Left renal pelvis (tissue), 4 donors: ENCODE data around the gene TBC1D1. TPM values are rescaled to one million over a fixed set of nuclear protein-coding genes. Genes with fewer than 3 reads are reported as not detected.

Source experiments
- DNase-seq, 4 donors: peaks; one replicate each; pipeline ENCODE4 v3.0.0-alpha.2; 2013; ENCODE audit warnings: low read depth in 4 of 4, low spot score in 3 of 4
- polyA plus RNA-seq, 4 donors: library from polyadenylated mRNA; unstranded; fragments of 120-200 nt; gene quantifications; one replicate each; pipeline ENCODE4 v1.2.1, GENCODE V29; 2013; ENCODE audit not compliant: insufficient read length in 4 of 4

TBC1D1 gene
- polyA plus RNA-seq, 4 donors: 48.5 to 194 (median 183) TPM

DNA sequence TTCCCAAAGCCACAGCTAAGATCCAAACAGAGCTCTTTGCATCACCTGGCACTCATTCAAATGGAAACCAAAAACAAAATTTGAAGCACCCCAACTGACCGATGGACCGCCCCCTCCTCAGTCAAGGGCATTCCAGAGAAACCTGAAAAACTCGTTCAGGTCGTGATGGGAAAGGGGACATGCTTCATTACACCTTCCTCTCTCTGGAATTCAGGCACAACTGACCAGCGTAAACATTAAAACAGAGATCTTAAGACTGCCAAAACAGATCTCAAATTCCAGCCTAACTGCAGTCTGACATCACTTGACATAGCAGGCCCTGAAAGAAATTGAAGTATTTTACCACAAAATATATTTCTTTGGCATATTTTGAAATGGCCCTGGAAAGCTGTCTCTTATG is 97.8 kb downstream of the TBC1D1 start:
- no peak for DNase-seq

DNA sequence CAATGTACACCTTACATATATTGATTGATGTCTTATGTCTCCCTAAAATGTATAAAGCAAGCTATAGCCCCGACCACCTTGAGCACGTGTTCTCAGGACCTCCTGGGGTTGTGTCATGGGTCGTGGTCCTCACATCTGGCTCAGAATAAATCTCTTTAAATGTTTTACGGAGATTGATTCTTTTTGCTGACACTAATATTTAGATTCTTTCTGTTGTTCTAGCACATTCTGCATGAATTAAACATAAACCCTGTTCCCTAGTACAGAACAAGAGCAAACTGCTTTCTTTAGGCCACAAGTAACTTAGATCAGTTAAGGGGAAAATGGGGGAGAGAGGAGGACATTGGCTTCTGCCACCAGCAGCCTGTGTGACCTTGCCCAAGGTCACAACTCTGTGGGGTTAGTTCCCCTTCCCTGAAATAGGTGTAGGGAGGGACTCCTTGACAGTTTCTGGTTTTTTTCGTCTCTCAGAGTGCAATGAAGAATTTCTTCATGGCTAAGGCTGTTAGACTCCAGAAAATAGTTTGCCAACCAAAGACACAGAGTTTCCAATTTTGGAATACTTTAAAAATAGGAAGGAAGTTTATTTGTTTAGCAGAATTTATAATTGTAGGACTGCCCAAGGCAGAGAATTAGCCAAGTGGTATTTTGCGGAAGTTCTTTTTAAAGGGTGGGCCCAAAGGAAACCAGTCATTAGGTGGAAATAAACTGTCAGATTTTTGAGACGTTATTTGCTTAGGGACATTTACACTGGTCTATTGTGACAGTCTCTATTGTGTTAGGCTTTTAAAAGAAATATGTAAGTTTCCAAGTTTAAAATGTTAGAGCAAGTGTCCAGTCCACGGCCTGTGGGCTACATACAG is 98.7 kb downstream of the TBC1D1 start:
- DNase-seq: no peak

DNA sequence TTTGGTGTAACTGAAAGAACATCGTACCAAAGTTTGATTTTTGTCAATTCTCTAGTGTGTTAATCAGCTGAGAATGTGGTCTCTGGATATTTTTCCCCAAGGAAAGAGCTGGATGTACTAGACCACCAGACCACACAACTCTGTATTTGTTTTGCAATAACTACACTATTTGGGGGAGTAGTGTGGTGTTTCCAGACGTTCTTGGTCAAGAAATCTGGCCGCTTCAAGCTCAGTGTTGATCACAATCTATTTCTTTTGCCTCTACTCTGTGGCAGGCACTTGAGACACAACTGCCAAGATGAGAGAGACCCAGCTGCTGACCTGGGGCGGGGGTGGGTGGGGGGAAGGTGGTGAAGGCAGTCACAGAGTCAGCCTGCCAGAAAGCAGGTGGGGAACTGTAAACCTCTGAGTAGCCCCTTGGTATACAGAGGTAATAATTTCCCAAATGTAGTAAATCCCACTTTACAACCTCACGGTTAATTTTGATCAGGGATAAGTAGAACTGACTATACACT is 99.9 kb downstream of the TBC1D1 start:
- DNase-seq: no peak

DNA sequence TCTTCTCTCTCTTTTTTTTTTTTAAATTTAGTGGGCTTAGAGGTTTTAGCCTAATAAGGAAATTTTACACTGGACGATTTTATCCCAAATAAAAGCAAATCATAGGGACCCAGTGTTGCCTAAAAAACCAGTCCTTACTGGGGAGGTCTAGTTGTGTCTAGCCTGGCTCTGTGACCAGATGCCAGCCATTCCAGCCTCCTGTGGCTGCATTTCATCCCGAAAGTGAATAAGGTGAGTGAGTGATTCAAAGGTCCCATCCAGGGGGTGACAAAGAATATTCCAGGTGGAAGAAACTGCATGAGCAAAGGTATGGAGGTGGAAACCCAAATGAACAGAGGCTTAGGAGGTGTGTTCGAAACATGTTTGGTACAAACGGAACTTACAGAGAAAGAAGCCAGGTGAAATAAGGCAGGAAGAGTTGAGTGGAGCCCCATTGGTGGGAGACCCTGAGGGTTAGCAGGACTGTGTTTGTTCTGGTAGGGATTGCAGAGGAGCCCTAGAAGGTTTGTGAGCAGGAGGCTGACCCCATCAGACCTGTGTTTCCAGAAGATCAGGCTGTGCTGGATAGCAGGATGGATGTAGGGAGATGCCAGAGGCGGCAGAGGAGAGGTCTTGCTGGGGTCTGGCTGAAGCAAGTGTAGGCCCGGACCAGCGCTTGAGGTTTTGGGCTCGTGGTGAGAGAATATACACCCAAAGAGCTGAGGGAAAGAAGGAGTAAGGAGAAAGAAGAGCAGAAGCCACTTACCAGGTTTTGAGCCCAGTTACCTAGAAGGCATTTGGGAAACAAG is 100.9 kb downstream of the TBC1D1 start:
- no peak for DNase-seq

DNA sequence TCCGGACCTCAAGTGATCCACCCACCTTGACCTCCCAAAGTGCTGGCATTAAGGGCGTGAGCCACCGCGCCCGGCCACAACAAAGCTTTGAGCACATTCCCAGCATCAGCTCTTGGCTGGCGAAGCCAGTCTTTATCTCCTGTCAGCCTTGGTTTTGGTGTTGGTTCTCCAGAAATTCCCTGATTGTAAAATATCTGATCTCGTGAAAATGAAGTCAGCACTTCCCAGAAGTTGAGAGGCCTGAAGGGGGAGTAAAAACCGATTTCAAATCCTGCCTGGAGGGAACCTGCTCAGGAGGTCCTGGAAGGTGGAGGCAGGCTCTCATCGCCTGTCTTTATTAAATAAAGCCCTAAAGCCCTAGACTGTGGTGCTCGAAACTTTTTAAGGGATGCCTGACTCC is 102.9 kb downstream of the TBC1D1 start:
- DNase-seq: no peak

DNA sequence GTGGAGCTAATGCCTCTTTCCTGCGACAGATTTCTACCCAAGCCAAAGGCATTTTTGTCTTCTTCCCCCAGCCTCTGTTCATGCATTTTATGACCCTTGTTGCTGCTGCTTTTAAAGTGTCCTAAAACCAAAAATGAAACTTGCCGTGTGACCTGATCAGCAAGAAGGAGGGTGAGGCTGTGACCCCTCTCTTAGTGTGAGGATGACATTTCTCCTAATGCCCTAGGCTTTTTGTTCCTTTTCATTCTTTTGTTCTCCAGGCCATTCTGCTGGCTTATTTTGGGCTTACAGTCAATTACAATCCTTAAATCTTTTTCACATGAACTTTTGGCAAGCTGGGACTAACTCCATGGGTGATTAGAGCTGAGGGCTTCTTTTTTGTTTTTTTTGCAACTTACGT is 103.7 kb downstream of the TBC1D1 start:
- DNase-seq: no peak

DNA sequence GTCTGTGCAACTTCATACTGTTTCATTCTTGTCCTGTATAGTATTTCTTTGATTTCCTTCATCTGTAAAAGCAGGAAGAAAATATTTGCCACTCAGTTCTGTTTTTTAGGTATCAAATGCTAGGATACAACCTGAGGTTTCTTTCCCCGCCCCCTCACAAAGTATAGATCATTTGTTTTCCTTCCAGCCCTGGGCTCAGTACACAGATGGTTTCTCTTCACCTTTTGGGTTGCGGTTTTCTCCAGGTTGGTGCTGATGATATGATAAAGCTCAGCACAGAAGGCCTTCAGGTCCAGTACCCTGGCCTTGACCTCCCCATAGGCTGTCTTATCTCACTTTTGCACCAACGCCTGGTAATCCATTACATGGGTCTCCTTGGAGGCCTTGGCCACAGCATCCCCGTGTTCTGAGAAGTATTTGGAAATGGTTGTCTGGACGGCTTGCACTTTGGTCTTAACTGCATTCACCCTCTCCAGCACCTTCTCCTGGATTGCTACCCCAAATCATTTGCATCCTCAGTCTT is 104.5 kb downstream of the TBC1D1 start:
- DNase-seq: no peak

DNA sequence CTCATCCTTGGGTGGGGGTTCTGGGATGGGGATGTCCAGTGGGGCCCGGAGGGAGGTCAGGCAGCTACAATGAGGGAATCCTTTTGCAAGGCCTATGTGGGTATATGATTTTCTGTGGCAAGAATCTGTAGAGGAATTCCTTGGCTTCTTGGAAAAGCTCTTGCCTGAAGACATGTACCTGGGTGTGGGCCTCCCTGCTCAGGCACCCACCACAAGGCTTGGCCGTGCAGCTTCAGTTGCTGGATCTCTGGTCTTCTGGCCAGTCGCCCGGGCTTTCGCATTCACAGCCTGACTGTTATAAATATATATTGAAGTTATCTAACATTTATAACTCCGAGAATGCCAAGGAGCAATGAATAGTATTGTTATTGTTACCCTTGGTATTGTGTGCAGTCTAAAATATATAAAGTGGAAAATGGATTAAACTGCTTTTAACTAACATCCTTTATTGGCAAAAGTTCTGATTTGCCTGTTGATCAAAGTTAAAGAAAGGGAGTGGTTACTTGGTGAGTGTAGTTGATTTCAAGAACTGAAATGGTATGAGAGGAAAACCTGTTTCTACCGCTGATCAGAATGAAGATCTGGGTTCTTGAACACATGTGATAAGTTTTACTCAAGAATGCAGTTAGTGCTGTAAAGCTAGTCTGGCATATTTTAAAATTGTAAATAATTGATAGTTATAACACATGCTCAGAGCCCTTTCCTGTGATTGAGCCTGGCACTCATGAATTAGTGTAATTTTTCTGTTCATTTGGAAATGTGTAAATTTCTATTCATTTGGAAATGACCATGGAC is 105.3 kb downstream of the TBC1D1 start:
- DNase-seq: no peak

DNA sequence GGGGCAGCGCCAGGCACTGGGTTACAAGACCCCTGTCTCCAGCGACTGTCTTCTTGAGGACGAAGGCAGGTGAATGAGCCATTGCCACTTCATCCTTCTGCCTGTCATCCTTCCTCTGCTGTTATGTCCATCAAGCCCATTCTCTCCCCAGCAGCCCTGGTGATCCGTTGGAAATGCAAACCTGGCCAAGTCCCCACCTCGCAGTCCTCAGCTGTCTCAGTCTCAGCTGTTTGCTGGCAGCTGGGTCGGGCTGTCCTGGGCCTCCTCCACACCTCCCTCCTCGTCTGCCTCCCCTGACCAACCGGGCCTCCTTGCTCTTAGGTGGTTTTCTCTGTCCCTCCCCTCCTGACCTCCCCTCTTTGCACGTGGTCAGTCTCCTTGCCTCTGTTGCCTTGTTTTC is 107.3 kb downstream of the TBC1D1 start:
- no peak for DNase-seq

DNA sequence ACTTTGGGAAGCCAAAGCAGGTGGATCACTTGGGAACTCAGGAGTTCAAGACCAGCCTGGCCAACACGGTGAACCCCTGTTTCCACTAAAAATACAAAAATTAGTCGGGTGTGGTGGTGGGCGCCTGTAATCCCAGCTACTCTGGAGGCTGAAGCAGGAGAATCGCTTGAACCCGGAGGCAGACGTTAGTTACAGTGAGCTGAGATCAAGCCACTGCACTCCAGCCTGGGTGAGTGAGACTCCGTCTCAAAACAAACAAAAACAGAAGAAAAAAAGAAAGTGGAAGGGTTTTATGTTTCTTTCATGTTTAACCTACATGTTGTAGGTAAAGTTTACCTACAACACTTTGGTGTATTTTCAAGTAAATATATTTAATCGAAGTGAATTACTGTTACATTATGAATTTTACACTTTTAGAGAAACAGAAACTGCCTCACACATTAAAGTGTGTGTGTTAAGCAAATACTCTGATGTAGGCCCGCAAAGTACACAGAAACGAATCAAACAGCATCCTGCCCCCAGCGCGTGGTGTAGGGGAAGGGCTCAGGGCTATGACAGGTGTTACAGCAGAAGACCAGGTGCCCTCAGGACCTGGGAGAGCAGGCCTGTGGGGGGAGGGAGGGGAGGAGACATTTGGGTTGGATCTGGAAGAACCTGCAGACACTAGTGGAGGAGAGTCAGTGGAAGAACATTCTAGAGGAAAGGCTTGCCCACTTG is 108.3 kb downstream of the TBC1D1 start:
- no peak for DNase-seq

DNA sequence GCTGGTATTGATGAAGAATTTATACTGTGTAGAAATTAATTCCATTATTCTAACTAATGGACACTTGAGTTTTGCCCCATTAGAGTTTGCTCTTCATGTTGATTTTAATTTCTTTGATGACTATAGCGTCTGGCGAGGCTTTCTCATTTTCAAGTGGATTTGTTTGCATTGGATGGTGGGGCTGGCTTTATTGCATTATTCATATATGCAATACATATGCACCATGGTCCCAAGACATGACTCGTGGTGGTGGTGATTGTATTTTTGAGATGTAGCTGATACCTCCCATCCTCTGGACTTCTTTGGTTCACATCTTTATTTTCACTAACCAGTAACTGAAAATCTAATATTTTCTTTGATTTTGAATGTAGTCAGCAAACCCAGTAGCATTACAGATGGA is 109.1 kb downstream of the TBC1D1 start:
- no peak for DNase-seq

DNA sequence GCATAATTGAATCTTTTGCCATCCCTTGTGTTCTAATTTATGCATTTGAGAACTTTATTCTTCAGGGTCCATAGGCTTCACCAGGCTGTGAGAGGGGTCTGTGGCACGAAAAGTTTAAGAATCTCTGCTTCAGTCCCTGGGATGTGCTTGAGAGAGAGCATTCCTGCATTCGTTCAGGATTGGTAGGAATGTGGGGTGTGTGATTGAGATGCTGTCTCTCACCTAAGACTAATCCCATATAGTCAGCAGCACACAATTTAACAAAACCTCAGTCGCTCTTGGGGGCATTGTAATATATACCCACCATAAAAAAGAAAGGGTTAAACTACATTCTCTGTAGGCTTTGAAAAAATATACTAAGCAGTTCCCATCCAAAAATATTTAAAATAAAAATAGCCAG is 111.0 kb downstream of the TBC1D1 start:
- DNase-seq: no peak

DNA sequence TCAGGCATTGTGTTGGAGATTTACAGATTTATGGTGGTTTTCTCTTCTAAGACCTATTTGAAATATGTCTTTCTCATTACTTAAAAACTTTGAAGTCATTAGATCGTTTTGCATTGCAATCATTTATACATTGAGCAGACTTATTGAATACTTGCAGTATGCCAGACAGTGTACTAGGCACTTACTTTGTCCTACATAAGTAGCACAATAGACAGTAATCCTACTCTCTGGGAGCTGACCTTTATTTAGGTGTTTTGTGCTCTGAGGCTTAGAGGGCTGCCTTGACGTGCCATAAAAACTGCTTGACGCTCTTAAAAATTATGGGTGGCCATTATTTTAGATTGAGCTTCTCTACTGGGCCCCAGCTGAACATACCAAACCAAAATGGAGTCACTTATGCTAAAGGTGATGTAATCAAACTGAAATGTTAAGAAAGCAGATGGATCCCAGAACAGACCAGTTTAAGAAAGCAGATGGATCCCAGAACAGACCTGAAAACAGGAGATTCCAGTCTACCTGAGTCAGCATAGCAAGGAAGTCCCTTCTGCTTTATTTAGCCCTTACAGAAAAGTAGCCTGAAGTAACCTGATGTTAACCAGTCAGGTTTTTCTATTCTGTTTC is 111.7 kb downstream of the TBC1D1 start:
- DNase-seq: no peak

DNA sequence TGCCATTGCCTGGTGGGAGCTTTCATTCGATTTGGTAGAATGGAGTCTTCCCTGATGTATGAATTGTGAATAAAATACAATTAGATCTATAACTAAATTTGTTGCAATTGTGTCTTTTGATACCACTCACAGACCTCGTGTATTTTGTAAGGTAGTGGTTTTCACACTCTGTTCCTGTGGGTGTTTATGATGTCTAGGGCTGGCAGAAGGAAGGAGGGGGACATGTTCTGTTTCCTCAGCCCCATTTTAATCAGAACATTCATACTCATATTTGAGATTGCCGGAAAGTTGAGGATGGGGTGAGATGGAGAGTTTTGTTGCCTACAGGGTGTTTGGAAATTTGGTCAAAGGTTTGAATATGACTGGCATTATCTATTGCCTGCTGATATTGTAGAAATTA is 112.2 kb downstream of the TBC1D1 start:
- no peak for DNase-seq

DNA sequence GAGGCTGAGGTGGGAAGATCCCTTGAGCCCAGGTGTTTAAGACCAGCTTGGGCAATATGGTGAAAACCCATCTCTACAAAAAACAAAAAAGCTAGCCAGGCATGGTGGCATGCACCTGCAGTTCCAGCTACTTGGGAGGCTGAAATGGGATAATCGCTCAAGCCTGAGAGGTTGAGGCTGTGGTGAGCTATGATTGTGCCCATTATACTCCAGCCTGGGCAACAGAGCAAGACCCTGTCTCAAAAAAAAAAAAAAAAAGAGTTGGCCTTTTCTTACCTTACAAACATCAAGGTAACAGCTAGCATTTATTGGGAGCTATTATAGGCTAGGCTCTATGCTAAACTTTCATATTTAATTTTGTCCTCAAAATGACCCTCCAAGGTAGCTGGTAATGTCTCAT is 112.7 kb downstream of the TBC1D1 start:
- DNase-seq: no peak

DNA sequence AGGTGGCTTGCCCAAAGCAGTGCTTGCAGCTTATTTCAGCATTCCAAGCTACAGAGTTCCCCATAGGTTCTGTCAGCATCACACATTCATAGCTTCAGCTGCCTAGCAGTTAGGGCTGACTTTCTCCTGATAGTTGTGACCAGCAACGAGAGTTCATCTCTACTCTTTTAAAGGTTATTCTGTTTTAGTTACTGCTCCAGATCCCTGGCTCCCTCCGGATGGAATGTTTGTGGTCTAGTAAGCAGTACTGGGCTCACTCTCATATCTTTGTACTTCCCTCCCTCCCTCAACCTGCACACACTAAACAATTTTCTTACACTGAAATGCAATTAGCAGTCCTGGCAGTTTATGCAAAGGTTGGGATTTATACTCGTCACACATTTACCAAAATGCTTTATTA is 113.2 kb downstream of the TBC1D1 start:
- no peak for DNase-seq

DNA sequence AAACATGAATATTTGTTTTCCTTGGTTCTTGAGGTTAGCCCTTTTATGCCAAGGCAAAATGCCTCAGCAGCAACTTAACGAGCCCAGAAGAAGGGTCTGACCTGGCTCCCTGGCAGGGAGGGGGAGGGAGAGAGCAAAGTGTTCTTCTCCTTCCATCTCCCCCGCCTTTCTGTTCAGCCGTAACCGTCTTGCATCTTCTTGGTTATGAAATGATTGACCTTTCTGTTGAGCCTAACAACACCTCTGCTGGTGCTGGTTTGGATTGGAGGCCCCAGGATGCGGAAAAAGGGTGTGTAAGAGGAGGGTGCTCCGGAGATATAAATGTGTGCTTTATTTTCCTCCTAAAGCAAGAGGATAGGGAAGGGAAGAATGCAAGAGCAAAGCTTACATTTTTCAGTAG is 114.0 kb downstream of the TBC1D1 start:
- no peak for DNase-seq

DNA sequence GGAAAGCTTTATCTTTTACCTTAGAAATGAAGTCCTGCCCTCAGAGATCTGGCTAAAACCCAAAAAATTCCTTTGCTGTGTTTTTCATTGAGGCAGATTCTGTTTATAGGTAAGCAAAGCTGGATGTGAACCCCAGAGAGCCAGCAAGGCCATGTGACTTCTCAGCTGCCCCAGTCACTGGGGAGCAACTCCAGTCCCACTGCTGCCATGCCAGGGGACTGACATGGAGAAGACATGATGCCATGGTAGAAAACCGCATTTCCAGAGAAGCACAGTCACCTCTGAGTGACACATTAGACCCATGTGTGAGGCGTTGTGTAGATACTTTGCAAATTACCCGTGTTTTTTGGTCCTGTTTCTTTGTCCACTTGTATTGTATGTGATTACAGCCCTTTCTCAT is 114.8 kb downstream of the TBC1D1 start:
- DNase-seq: no peak

DNA sequence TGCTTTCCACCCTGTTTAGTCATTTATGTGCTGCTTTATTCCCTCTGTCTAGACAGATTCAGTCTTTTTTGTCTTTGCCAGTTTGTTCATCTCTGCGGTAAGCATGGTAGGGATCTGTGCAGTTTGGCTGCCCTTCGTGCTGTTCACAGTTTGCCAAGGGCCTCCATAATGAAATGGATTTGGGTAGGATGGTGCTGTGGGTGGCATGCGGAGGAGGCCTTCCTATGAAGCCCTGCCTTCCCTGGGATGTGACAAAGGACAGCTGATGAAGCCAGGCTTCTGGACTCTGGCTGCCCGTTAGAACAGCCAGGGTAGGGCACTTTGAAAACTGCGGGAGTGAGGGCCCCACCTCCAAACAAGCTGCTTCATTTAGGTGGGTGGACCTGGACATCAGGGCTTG is 116.8 kb downstream of the TBC1D1 start:
- DNase-seq: no peak

DNA sequence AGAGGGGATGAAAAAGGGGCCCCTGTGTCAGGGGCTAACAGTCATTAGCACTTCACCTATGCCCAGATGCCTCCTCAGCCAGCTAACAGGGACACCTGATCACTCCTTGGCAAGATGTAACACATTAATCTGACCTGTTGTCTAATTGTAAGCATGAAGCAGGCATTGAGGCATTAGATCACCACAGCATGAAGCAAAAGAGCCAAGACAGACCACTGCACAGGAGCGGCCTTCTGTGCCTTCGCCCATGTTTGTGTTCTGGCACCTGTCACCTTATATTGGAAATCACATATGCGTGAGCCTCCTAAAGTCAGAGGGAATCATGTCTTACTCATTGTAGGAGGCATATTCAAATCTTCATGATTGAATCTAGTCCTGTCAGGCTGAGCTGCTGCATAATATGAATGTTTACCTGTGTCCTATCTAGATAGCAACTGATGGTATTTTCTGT is 117.7 kb downstream of the TBC1D1 start:
- no peak for DNase-seq
